Activated CD4-positive, alpha-beta T cell treated with anti-CD3 and anti-CD28 coated beads for 36 hours (primary cell): ENCODE measurements around the gene VASP. TPM values are rescaled to one million over a fixed set of nuclear protein-coding genes. Genes with fewer than 3 reads are reported as not detected.

Source experiments
- ATAC-seq: fragments of 200-7000 bp; cut with Tn5 transposase; one replicate; pipeline ENCODE4 v1.10.0; 2021; ENCODE audit warnings: mild to moderate bottlenecking, moderate library complexity
- CTCF ChIA-PET: fragments of 350-600 bp; sonication (Branson Sonifier 250); formaldehyde crosslinking; loops from one replicate; lab custom pipeline; 2021; ENCODE audit warnings: antibody characterized with exemption; lab: Charles Lee
- POLR2A ChIA-PET: fragments of 350-600 bp; sonication (Branson Sonifier 250); formaldehyde crosslinking; loops from one replicate; lab custom pipeline; 2021; ENCODE audit warnings: antibody characterized with exemption, inconsistent platforms; lab: Charles Lee
- DNase-seq: peaks from one replicate; pipeline ENCODE4 v3.0.0-alpha.2; 2020
- H3K27ac Mint-ChIP-seq: one replicate; pipeline ENCODE4 v1.8.0; 2021; ENCODE audit warnings: mixed read lengths
- H3K27me3 Mint-ChIP-seq: one replicate; pipeline ENCODE4 v1.8.0; 2021; ENCODE audit warnings: mixed read lengths
- H3K36me3 Mint-ChIP-seq: one replicate; pipeline ENCODE4 v1.8.0; 2021; ENCODE audit warnings: low read depth, mixed read lengths
- H3K4me1 Mint-ChIP-seq: one replicate; pipeline ENCODE4 v1.8.0; 2021; ENCODE audit warnings: mixed read lengths
- H3K4me3 Mint-ChIP-seq: one replicate; pipeline ENCODE4 v1.8.0; 2021; ENCODE audit warnings: mild to moderate bottlenecking, moderate library complexity, mixed read lengths
- H3K9me3 Mint-ChIP-seq: one replicate; pipeline ENCODE4 v1.8.0; 2021; ENCODE audit warnings: low read depth, mixed read lengths
- intact Hi-C, 2 experiments: fragments of 100-400 bp; cut with DNase I in 1 of 2; cut with micrococcal nuclease in 1 of 2; formaldehyde crosslinking; loops; one replicate each; pipeline versions ENCODE4 v1.14.2 to v1.15.1; 2022 to 2024; cut with DNase I, micrococcal nuclease
- total RNA-seq, 2 experiments: library from RNA; stranded (reverse); gene quantifications; one replicate each; pipeline ENCODE4 v1.2.3, GENCODE V29; 2021

VASP gene
- total RNA-seq, 2 experiments from 2014 or later, result 152 to 153 TPM

DNA sequence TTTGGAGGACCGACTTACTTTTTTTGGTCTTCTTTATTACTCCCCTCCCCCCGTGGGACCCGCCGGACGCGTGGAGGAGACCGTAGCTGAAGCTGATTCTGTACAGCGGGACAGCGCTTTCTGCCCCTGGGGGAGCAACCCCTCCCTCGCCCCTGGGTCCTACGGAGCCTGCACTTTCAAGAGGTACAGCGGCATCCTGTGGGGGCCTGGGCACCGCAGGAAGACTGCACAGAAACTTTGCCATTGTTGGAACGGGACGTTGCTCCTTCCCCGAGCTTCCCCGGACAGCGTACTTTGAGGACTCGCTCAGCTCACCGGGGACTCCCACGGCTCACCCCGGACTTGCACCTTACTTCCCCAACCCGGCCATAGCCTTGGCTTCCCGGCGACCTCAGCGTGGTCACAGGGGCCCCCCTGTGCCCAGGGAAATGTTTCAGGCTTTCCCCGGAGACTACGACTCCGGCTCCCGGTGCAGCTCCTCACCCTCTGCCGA, 39.1 kb upstream of the VASP start:
- DNase-seq, result peak; percentile 61
- Mint-ChIP-seq H3K4me1 (peaks cover 29% of the 10 kb centered on the region), H3K36me3 (peaks cover 25% of the 10 kb centered on the region), H3K27me3 (peaks cover 11% of the 10 kb centered on the region), H3K9me3 (no peaks in the 10 kb centered on the region), H3K27ac (peak overlapping the region; percentile 86), H3K4me3 (peak overlapping the region; percentile 78)
- no peak for ATAC-seq
- ChIA-PET CTCF (interaction anchor here (0.6 to 4.8 kb wide), 13 partner anchors 10 to 174 kb away, joined by 3 to 57 read pairs (median 3); no protein-coding TSS in a partner anchor), POLR2A (interaction anchor here (0.6 to 3.3 kb wide), 16 partner anchors 9 to 831 kb away, joined by 3 to 26 read pairs (median 5); partner anchors contain the start of gene QPCTL)
- intact Hi-C loops, result loop anchor here (2.0 to 5.0 kb wide), 5 partner anchors 39 to 1644 kb away; partner anchors contain the start of genes CLPTM1 (in 1 of the 2), MARK4 (in 1 of the 2), RELB (in 1 of the 2) and VASP (in 1 of the 2)

DNA sequence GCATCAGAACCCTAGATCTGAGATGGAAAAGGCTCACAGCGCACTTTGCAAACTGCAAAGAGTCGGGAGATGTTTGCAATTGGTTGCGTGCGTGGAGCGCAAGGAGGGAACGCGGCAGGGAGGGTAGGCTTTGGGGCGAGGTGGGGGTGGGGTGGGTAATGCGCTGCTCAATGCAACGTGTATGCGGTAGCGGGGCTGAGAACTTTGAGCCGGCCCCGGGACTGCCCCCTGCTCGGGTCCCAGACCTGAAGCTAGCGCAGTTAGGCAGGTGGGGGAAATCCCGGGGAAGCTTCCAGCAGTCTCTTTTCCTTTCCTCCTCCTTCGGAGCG, 38.5 kb upstream of the VASP start:
- no peaks in the 10 kb centered on the region for H3K9me3 Mint-ChIP-seq
- CTCF ChIA-PET, result interaction anchor here (0.6 to 4.8 kb wide), 10 partner anchors 10 to 173 kb away, joined by 3 to 57 read pairs (median 4); no protein-coding TSS in a partner anchor
- DNase-seq, result no peak
- intact Hi-C loops, result loop anchor here (1.0 to 5.0 kb wide), 13 partner anchors 10 to 1644 kb away; partner anchors contain the start of genes BLOC1S3 (in 1 of the 2), CLPTM1 (in 1 of the 2), MARK4 (in 1 of the 2) and OPA3 (in 1 of the 2)
- peak overlapping the region; percentile 78 for H3K4me3 Mint-ChIP-seq
- peak; percentile 62 for ATAC-seq
- POLR2A ChIA-PET, result interaction anchor here (0.6 to 3.3 kb wide), 5 partner anchors 10 to 173 kb away, joined by 3 to 26 read pairs (median 6); no protein-coding TSS in a partner anchor
- H3K27ac Mint-ChIP-seq, result peak overlapping the region; percentile 86
- peaks cover 25% of the 10 kb centered on the region for H3K36me3 Mint-ChIP-seq
- H3K4me1 Mint-ChIP-seq, result peaks cover 29% of the 10 kb centered on the region
- H3K27me3 Mint-ChIP-seq, result peaks cover 11% of the 10 kb centered on the region

DNA sequence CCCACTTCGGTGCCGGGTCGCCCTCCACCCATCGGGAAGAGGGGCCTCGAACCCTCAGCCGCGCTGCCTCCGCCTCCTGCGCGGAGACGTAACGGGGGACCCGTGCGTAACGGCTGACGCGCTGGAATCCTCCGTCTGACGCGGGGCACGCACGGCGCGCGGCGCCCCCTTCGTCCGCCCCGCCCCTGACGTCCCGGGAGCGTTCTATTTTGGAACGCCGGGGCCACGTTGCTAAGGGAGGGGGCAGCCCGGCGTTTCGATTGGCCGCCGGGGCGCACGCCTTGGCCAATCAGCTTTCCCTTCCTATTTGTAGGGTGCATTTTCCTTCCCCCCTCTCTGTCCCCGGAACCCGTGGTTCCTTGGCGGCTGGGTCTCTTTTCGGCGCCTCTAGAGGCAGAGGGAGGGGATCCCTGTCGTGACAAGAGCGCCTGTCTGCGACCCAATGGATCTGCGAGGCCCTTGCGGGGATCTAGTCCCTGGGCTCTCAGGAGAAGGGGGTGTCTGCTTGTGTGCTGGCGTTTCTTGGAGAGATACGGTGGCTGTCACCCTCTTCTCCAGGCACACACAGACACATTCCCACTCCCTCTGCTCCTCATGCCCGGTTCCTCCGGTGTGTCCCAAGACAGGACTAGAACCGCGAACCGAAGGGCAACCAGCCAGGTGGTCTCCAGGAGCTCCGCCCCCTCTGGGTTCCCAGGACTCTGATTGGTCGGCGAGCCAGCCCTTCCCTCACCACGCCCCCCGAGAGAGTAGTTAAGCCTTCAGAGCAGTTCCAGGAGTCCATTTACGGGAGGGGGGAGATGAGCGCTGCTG, 37.9 kb upstream of the VASP start:
- ChIA-PET CTCF (interaction anchor here (0.7 to 4.8 kb wide), 8 partner anchors 9 to 46 kb away, joined by 3 to 57 read pairs (median 4); no protein-coding TSS in a partner anchor), POLR2A (interaction anchor here (0.6 to 3.3 kb wide), 7 partner anchors 9 to 262 kb away, joined by 3 to 26 read pairs (median 5); no protein-coding TSS in a partner anchor)
- peak overlapping the region; percentile 78 for H3K4me3 Mint-ChIP-seq
- H3K27me3 Mint-ChIP-seq, result peaks cover 11% of the 10 kb centered on the region
- peak overlapping the region; percentile 86 for H3K27ac Mint-ChIP-seq
- H3K4me1 Mint-ChIP-seq, result peaks cover 29% of the 10 kb centered on the region
- intact Hi-C loops, result loop anchor here (1.0 to 5.0 kb wide), 13 partner anchors 9 to 1643 kb away; partner anchors contain the start of genes BLOC1S3 (in 1 of the 2), CLPTM1 (in 1 of the 2), MARK4 (in 1 of the 2) and OPA3 (in 1 of the 2)
- peaks cover 25% of the 10 kb centered on the region for H3K36me3 Mint-ChIP-seq
- DNase-seq, result peak; percentile 97
- no peaks in the 10 kb centered on the region for H3K9me3 Mint-ChIP-seq
- ATAC-seq, result peak; percentile 82

DNA sequence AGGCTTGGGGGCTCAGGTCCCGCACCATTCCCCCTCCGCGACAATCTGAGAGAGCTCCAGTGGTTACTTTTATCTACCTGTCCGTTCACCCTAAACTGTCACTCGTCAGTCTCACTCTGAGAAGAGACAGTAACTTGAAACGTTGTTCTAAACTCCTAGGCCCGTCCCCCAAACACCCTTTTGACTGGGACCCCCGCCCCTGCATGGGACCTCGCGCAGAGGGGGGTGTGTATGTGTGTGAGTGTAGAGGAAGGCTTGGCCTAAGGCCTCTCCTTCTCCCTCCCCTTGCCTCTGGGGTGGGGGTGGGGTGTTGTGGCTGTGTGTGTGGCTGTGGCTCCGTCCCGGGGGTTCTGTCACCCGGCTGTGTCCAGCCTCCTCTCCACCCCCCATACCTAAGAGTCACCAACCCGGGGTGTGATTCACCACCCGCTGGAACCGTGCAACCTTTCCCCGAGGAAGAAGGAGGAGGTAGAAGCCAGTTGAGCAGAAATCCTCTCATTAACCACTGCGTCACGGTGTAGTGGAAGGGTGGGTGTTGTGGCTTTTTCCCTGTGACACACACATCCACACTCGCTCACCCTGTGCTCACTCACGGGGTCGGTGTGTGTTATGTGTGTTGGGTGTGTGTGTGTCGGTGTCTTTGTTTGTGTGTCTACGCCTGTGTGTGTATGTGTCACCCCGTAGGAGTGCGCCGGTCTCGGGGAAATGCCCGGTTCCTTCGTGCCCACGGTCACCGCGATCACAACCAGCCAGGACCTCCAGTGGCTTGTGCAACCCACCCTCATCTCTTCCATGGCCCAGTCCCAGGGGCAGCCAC, 37.1 kb upstream of the VASP start:
- H3K4me3 Mint-ChIP-seq, result peak overlapping the region; percentile 78
- peaks cover 15% of the 10 kb centered on the region for H3K27me3 Mint-ChIP-seq
- peak; percentile 49 for DNase-seq
- ChIA-PET CTCF (interaction anchor here (1.0 to 4.8 kb wide), 5 partner anchors 8 to 33 kb away, joined by 3 to 57 read pairs (median 8); no protein-coding TSS in a partner anchor), POLR2A (interaction anchor here (0.7 to 3.3 kb wide), 3 partner anchors 9 to 261 kb away, joined by 3 to 26 read pairs (median 5); no protein-coding TSS in a partner anchor)
- H3K9me3 Mint-ChIP-seq, result no peaks in the 10 kb centered on the region
- intact Hi-C loops, result loop anchor here (1.0 to 5.0 kb wide), 13 partner anchors 8 to 1642 kb away; partner anchors contain the start of genes BLOC1S3 (in 1 of the 2), CLPTM1 (in 1 of the 2), MARK4 (in 1 of the 2) and OPA3 (in 1 of the 2)
- peaks cover 32% of the 10 kb centered on the region for H3K4me1 Mint-ChIP-seq
- H3K27ac Mint-ChIP-seq, result peak overlapping the region; percentile 76
- ATAC-seq, result no peak
- H3K36me3 Mint-ChIP-seq, result peaks cover 25% of the 10 kb centered on the region

DNA sequence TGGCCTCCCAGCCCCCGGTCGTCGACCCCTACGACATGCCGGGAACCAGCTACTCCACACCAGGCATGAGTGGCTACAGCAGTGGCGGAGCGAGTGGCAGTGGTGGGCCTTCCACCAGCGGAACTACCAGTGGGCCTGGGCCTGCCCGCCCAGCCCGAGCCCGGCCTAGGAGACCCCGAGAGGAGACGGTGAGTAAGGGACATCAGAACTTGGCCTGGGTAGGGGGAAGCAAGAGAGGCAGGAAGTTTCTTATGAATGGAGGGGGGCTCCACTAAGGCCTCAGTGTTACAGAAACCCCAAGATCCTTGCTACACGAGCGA, 36.6 kb upstream of the VASP start:
- Mint-ChIP-seq H3K27ac (no peak overlapping the region), H3K4me3 (peak overlapping the region; percentile 78), H3K9me3 (no peaks in the 10 kb centered on the region), H3K4me1 (peaks cover 32% of the 10 kb centered on the region), H3K36me3 (peaks cover 25% of the 10 kb centered on the region), H3K27me3 (peaks cover 16% of the 10 kb centered on the region)
- DNase-seq (no peak), ATAC-seq (no peak)
- ChIA-PET CTCF (interaction anchor here (1.1 kb wide), 1 partner anchor 8 kb away, joined by 3 read pairs; no protein-coding TSS in a partner anchor), POLR2A (no interaction called here)
- intact Hi-C loops, result no loop called here

DNA sequence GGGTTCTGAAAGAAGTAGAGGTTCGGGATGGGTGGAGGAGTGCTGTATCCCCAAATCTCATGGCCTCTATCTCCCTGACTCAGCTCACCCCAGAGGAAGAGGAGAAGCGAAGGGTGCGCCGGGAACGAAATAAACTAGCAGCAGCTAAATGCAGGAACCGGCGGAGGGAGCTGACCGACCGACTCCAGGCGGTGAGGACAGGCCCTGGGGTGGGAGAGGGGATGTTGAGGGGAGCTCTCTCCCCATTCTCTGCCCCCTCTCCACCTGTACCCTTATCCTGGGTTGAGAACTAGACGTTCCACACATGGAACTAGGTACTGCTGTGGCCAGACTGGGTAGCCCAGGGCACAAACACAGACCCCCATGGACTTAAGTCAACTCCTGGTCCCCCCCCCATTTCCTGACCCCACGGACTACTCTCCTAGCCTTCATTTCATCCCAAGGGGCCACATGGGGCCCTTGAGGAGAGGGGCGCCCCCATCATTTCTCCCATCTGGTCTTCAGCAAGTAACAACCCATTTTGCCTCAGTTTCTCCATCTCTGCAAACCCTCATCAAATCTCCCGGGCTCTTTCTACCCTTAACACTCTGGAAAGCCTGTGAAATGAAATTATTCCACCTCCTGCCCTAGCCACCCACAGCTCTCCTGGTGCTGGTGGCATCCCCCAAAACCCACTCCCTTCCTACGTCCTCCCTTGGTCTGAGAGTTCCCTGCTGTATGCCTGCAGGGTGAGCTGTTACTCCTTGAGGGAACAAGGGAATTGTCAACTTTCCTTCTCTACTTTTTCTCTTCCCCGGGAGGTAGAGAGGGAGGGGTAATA, 36.0 kb upstream of the VASP start:
- intact Hi-C loops, result no loop called here
- no peak overlapping the region for H3K4me3 Mint-ChIP-seq
- ChIA-PET CTCF (interaction anchor here (0.6 to 1.8 kb wide), 3 partner anchors 8 to 293 kb away, joined by 3 to 4 read pairs (median 3); partner anchors contain the start of gene TRAPPC6A), POLR2A (no interaction called here)
- peaks cover 32% of the 10 kb centered on the region for H3K4me1 Mint-ChIP-seq
- ATAC-seq (no peak), DNase-seq (no peak)
- H3K27ac Mint-ChIP-seq, result no peak overlapping the region
- H3K9me3 Mint-ChIP-seq, result no peaks in the 10 kb centered on the region
- peaks cover 16% of the 10 kb centered on the region for H3K27me3 Mint-ChIP-seq
- H3K36me3 Mint-ChIP-seq, result peaks cover 25% of the 10 kb centered on the region

DNA sequence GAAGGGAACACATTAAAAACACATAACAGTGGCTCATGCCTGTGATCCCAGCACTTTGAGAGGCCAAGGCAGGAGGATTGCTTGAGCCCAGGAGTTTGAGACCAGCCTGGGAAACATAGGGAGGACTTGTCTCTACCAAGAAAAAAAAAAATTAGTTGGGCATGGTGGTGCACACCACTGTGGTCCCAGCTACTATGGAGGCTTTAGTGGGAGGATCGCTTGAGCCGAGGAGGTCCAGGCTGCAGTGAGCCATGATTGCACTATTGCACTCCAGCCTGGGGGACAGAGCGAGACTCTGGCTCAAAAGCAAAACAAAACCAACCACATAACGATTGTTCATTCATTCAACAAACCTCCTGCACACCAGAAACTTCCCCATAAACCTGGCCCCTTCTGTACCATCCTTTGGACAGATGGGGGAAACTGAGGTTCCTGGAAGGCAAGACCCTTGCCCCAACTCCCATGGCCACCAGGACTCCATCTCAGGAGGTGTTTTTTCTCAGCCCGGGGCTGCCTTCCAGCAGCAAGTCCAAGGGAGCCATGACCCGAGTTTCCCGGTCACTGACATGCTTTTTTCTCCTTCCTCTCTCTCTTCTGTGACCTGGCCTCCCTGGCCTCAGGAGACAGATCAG, 35.2 kb upstream of the VASP start:
- Mint-ChIP-seq H3K4me1 (peaks cover 34% of the 10 kb centered on the region), H3K36me3 (peaks cover 25% of the 10 kb centered on the region), H3K4me3 (no peak overlapping the region), H3K27me3 (peaks cover 16% of the 10 kb centered on the region), H3K9me3 (no peaks in the 10 kb centered on the region), H3K27ac (no peak overlapping the region)
- CTCF ChIA-PET, result interaction anchor here (1.1 to 1.9 kb wide), 3 partner anchors 13 to 69 kb away, joined by 4 to 6 read pairs (median 4); no protein-coding TSS in a partner anchor
- POLR2A ChIA-PET, result interaction anchor here (0.6 kb wide), 1 partner anchor 142 kb away, joined by 3 read pairs; no protein-coding TSS in a partner anchor
- DNase-seq (no peak), ATAC-seq (no peak)
- intact Hi-C loops, result no loop called here

DNA sequence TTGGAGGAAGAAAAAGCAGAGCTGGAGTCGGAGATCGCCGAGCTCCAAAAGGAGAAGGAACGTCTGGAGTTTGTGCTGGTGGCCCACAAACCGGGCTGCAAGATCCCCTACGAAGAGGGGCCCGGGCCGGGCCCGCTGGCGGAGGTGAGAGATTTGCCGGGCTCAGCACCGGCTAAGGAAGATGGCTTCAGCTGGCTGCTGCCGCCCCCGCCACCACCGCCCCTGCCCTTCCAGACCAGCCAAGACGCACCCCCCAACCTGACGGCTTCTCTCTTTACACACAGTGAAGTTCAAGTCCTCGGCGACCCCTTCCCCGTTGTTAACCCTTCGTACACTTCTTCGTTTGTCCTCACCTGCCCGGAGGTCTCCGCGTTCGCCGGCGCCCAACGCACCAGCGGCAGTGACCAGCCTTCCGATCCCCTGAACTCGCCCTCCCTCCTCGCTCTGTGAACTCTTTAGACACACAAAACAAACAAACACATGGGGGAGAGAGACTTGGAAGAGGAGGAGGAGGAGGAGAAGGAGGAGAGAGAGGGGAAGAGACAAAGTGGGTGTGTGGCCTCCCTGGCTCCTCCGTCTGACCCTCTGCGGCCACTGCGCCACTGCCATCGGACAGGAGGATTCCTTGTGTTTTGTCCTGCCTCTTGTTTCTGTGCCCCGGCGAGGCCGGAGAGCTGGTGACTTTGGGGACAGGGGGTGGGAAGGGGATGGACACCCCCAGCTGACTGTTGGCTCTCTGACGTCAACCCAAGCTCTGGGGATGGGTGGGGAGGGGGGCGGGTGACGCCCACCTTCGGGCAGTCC, 34.5 kb upstream of the VASP start:
- ChIA-PET CTCF (interaction anchor here (0.7 to 1.9 kb wide), 4 partner anchors 12 to 70 kb away, joined by 4 to 6 read pairs (median 4); no protein-coding TSS in a partner anchor), POLR2A (interaction anchor here (0.6 kb wide), 1 partner anchor 141 kb away, joined by 3 read pairs; no protein-coding TSS in a partner anchor)
- Mint-ChIP-seq H3K4me3 (no peak overlapping the region), H3K36me3 (peaks cover 25% of the 10 kb centered on the region), H3K9me3 (no peaks in the 10 kb centered on the region), H3K27ac (no peak overlapping the region), H3K27me3 (peaks cover 16% of the 10 kb centered on the region), H3K4me1 (peaks cover 39% of the 10 kb centered on the region)
- ATAC-seq (no peak), DNase-seq (no peak)
- intact Hi-C loops, result no loop called here

DNA sequence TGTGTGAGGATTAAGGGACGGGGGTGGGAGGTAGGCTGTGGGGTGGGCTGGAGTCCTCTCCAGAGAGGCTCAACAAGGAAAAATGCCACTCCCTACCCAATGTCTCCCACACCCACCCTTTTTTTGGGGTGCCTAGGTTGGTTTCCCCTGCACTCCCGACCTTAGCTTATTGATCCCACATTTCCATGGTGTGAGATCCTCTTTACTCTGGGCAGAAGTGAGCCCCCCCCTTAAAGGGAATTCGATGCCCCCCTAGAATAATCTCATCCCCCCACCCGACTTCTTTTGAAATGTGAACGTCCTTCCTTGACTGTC, 34.0 kb upstream of the VASP start:
- Mint-ChIP-seq H3K27ac (no peak overlapping the region), H3K36me3 (peaks cover 25% of the 10 kb centered on the region), H3K9me3 (no peaks in the 10 kb centered on the region), H3K27me3 (peaks cover 16% of the 10 kb centered on the region), H3K4me1 (peaks cover 39% of the 10 kb centered on the region), H3K4me3 (no peak overlapping the region)
- ATAC-seq (no peak), DNase-seq (no peak)
- CTCF ChIA-PET, result interaction anchor here (0.7 to 1.9 kb wide), 4 partner anchors 12 to 71 kb away, joined by 4 to 6 read pairs (median 4); no protein-coding TSS in a partner anchor
- intact Hi-C loops, result no loop called here
- POLR2A ChIA-PET, result no interaction called here
